PFSK-1 (cell line): ENCODE results near the gene ZNF783.

Experiments used
- FOXP2 ChIP-seq: optimal IDR thresholded peaks from 2 replicates; pipeline ENCODE3; 2011; ENCODE audit warnings: borderline replicate concordance, control low read depth, inconsistent platforms; ENCODE audit not compliant: insufficient read depth; ENCODE audit errors: extremely low read length, extremely low read depth
- POLR2AphosphoS5 ChIP-seq: IDR thresholded peaks from 2 replicates; pipeline ENCODE4 v1.6.1; 2012; ENCODE audit warnings: low read depth, mild to moderate bottlenecking, control low read depth, low read length, moderate library complexity
- REST ChIP-seq, 2 experiments: IDR thresholded peaks; 2 replicates each; pipeline versions ENCODE4 v1.6.1 to v1.8.0; 2011 to 2012; ENCODE audit warnings: low read depth in 2 of 2, low read length in 2 of 2, control low read depth in 1 of 2, inconsistent platforms in 1 of 2, mild to moderate bottlenecking in 1 of 2, moderate library complexity in 1 of 2; ENCODE audit not compliant: insufficient read depth in 1 of 2
- SIN3A ChIP-seq: IDR thresholded peaks from 2 replicates; pipeline ENCODE4 v1.6.1; 2012; ENCODE audit warnings: mild to moderate bottlenecking, low read length, moderate library complexity, borderline replicate concordance; ENCODE audit not compliant: insufficient read depth
- TAF1 ChIP-seq: IDR thresholded peaks from 2 replicates; pipeline ENCODE4 v1.6.1; 2012; ENCODE audit warnings: low read length, control low read depth, borderline replicate concordance; ENCODE audit not compliant: insufficient read depth

ZNF783 gene

GRCh38 chr7:149257146-149257545 lies 4.8 kb upstream of the ZNF783 start:
- TF ChIP-seq POLR2AphosphoS5 (no peak), SIN3A (no peak), FOXP2 (no peak), REST (IDR thresholded peaks at IDR 0.05; ENCODE audit: insufficient read depth in 1 of 2, low read depth in 2 of 2, low read length in 2 of 2) (no peak), TAF1 (no peak)

- no peak for TF ChIP-seq FOXP2
- no peak for TF ChIP-seq REST (IDR thresholded peaks at IDR 0.05; ENCODE audit: insufficient read depth in 1 of 2, low read depth in 2 of 2, low read length in 2 of 2)
- no peak for TF ChIP-seq POLR2AphosphoS5
- no peak for TF ChIP-seq SIN3A
- no peak for TF ChIP-seq TAF1
Observed at GRCh38 chr7:149261316-149261828, 624 bp upstream of the ZNF783 start.

GRCh38 chr7:149266451-149266850 lies 4.5 kb downstream of the ZNF783 start:
- TF ChIP-seq REST (IDR thresholded peaks at IDR 0.05; ENCODE audit: insufficient read depth in 1 of 2, low read depth in 2 of 2, low read length in 2 of 2) (no peak), POLR2AphosphoS5 (no peak), TAF1 (no peak), SIN3A (no peak), FOXP2 (no peak)

- TF ChIP-seq FOXP2 (no peak), TAF1 (no peak), REST (IDR thresholded peaks at IDR 0.05; ENCODE audit: insufficient read depth in 1 of 2, low read depth in 2 of 2, low read length in 2 of 2) (no peak), POLR2AphosphoS5 (no peak), SIN3A (no peak)
Observed at GRCh38 chr7:149267733-149268132, 5.7 kb downstream of the ZNF783 start.

- TF ChIP-seq SIN3A (no peak), TAF1 (no peak), FOXP2 (no peak), REST (IDR thresholded peaks at IDR 0.05; ENCODE audit: insufficient read depth in 1 of 2, low read depth in 2 of 2, low read length in 2 of 2) (no peak), POLR2AphosphoS5 (no peak)
Observed at GRCh38 chr7:149277871-149278270, 15.9 kb downstream of the ZNF783 start.
